HCT116 (cell line): Measurements from ENCODE around the gene LIPE. TPM values are rescaled to one million over a fixed set of nuclear protein-coding genes. Genes with fewer than 3 reads are reported as not detected.

Source experiments
- ATAC-seq: fragments of 200-7000 bp; cut with Tn5 transposase; 2 replicates; pipeline ENCODE4 v1.9.1; 2020; ENCODE audit warnings: mild to moderate bottlenecking, moderate library complexity
- BruUV-seq: library from RNA; stranded (reverse); fragments of 400-500 nt; replicated peaks from 2 replicates; lab custom pipeline; 2021; lab: Mats Ljungman, UMichigan
- CTCF ChIA-PET: fragments of 300-600 bp; sonication (Branson Sonifier 250); formaldehyde crosslinking; loops from one replicate; lab custom pipeline; 2021; ENCODE audit warnings: antibody characterized with exemption; lab: Charles Lee
- POLR2A ChIA-PET: fragments of 300-600, 350-600 bp; sonication (Branson Sonifier 250); formaldehyde crosslinking; loops from one replicate; lab custom pipeline; 2021; ENCODE audit warnings: antibody characterized with exemption; lab: Charles Lee
- RAD21 ChIA-PET, 2 experiments: fragments of 300-600 bp; sonication (Branson Sonifier 250); formaldehyde crosslinking; loops; one replicate each; lab custom pipeline; 2023; ENCODE audit warnings: low total read pairs in 2 of 2; ENCODE audit not compliant: uncharacterized antibody in 2 of 2, unreplicated experiment in 2 of 2, low non-redundant PET in 1 of 2; lab: Charles Lee
- DNase-seq: peaks from one replicate; pipeline ENCODE4 v3.0.0-alpha.2; 2010; ENCODE audit warnings: low read depth, low spot score
- H2AFZ ChIP-seq: fragments of 200-600 bp; shearing (Covaris generic), sonication (generic); 2 replicates; pipeline ENCODE4 v1.6.1; 2017; ENCODE audit warnings: low read depth, mixed run types, mixed read lengths, antibody characterized with exemption, low read length; ENCODE audit not compliant: poor library complexity, severe bottlenecking
- H3K27ac ChIP-seq: 2 replicates; pipeline ENCODE4 v1.5.1; 2012; ENCODE audit warnings: low read depth, low read length
- H3K27me3 ChIP-seq: fragments of 200-600 bp; sonication (generic); 2 replicates; pipeline ENCODE4 v1.6.1; 2016; ENCODE audit warnings: mixed run types, low read length, mixed read lengths; ENCODE audit not compliant: insufficient read depth
- H3K36me3 ChIP-seq, 2 experiments: fragments of 200-500 bp in 1 of 2; fragments of 200-600 bp in 1 of 2; sonication (Bioruptor generic) in 1 of 2; sonication (generic) in 1 of 2; 2 replicates each; pipeline versions ENCODE4 v1.5.1 to v1.6.1; 2014 to 2016; ENCODE audit warnings: low read length in 2 of 2, inconsistent platforms in 1 of 2, mixed read lengths in 1 of 2, mixed run types in 1 of 2; ENCODE audit not compliant: insufficient read depth in 2 of 2, control insufficient read depth in 1 of 2
- H3K4me1 ChIP-seq, 2 experiments: fragments of 200-600 bp in 1 of 2; sonication (generic) in 1 of 2; 2 replicates each; pipeline versions ENCODE4 v1.5.1 to v1.6.1; 2012 to 2017; ENCODE audit warnings: low read length in 2 of 2, inconsistent platforms in 1 of 2, mild to moderate bottlenecking in 1 of 2, mixed read lengths in 1 of 2, mixed run types in 1 of 2, moderate library complexity in 1 of 2; ENCODE audit not compliant: insufficient read depth in 2 of 2, control insufficient read depth in 1 of 2
- H3K4me2 ChIP-seq: fragments of 200-600 bp; sonication (generic); 2 replicates; pipeline ENCODE4 v1.6.1; 2017; ENCODE audit warnings: mixed run types, low read length, mixed read lengths
- H3K4me3 ChIP-seq, 2 experiments: fragments of 200-600 bp in 1 of 2; sonication (generic) in 1 of 2; replicated peaks in 1 of 2; 2 replicates each; pipeline ENCODE4 v1.5.1; 2011 to 2016; ENCODE audit warnings: low read length in 2 of 2, control low read depth in 1 of 2, low read depth in 1 of 2, mild to moderate bottlenecking in 1 of 2, mixed read lengths in 1 of 2, mixed run types in 1 of 2
- H3K79me2 ChIP-seq: fragments of 200-600 bp; sonication (generic); 2 replicates; pipeline ENCODE4 v1.6.1; 2017; ENCODE audit warnings: mild to moderate bottlenecking, mixed run types, low read length, moderate library complexity, mixed read lengths; ENCODE audit not compliant: insufficient read depth
- H3K9ac ChIP-seq: fragments of 200-600 bp; sonication (generic); 2 replicates; pipeline ENCODE4 v1.6.1; 2016; ENCODE audit warnings: low read length, mixed read lengths
- H3K9me2 ChIP-seq: fragments of 200-600 bp; sonication (generic), shearing (Covaris generic); 2 replicates; pipeline ENCODE4 v1.6.1; 2017; ENCODE audit warnings: mixed run types, mild to moderate bottlenecking, moderate library complexity; ENCODE audit not compliant: insufficient read depth
- H3K9me3 ChIP-seq, 2 experiments: fragments of 200-500 bp in 1 of 2; fragments of 200-600 bp in 1 of 2; sonication (Bioruptor generic) in 1 of 2; sonication (generic) in 1 of 2; 2 replicates each; pipeline ENCODE4 v1.6.1; 2014 to 2017; ENCODE audit warnings: low read length in 2 of 2, mixed read lengths in 2 of 2, inconsistent platforms in 1 of 2, low read depth in 1 of 2, mild to moderate bottlenecking in 1 of 2, mixed run types in 1 of 2, moderate library complexity in 1 of 2; ENCODE audit not compliant: control insufficient read depth in 1 of 2, insufficient read depth in 1 of 2
- H4K20me1 ChIP-seq: fragments of 200-600 bp; sonication (generic), shearing (Covaris generic); 2 replicates; pipeline ENCODE4 v1.6.1; 2017; ENCODE audit warnings: mixed run types, mild to moderate bottlenecking, moderate library complexity; ENCODE audit not compliant: insufficient read depth
- ATF3 ChIP-seq: IDR thresholded peaks from 2 replicates; pipeline ENCODE4 v1.6.1; 2012
- CEBPB ChIP-seq: IDR thresholded peaks from 2 replicates; pipeline ENCODE4 v1.6.1; 2012; ENCODE audit warnings: low read depth
- REST ChIP-seq: IDR thresholded peaks from 2 replicates; pipeline ENCODE4 v1.6.1; 2012; ENCODE audit warnings: low read depth
- YY1 ChIP-seq: IDR thresholded peaks from 2 replicates; pipeline ENCODE4 v1.6.1; 2011; ENCODE audit warnings: low read length, low read depth, moderate library complexity, mild to moderate bottlenecking; ENCODE audit not compliant: insufficient replicate concordance; ENCODE audit errors: extremely low read depth
- ZBTB33 ChIP-seq: IDR thresholded peaks from 2 replicates; pipeline ENCODE4 v1.6.1; 2011; ENCODE audit warnings: mild to moderate bottlenecking, low read length, moderate library complexity; ENCODE audit not compliant: insufficient replicate concordance; ENCODE audit errors: extremely low read depth
- intact Hi-C: fragments of 100-400 bp; cut with micrococcal nuclease; formaldehyde crosslinking; loops from 2 replicates; pipeline ENCODE4 v1.10.0; 2022
- total RNA-seq: library from RNA; stranded (reverse); gene quantifications from one replicate; pipeline ENCODE4 v1.2.1, GENCODE V29; 2021; ENCODE audit not compliant: unreplicated experiment

LIPE gene
- total RNA-seq, 1 experiment from 2014 or later, result 11.3 TPM

GRCh38 chr19:42421101-42421500 is 6.1 kb downstream of the LIPE start:
- no peak overlapping the region for H3K9ac ChIP-seq
- BruUV-seq, result no TSS peak
- RAD21 ChIA-PET, result no interaction called here
- H3K4me2 ChIP-seq, result no peak overlapping the region
- no peaks in the 10 kb centered on the region for H3K9me3 ChIP-seq
- no peak for ATAC-seq
- no peaks in the 10 kb centered on the region for H3K27me3 ChIP-seq
- no peak overlapping the region for H3K27ac ChIP-seq
- no peaks in the 10 kb centered on the region for H4K20me1 ChIP-seq
- H3K79me2 ChIP-seq, result no peaks in the 10 kb centered on the region
- no peaks in the 10 kb centered on the region for H3K9me2 ChIP-seq
- no peak for DNase-seq
- TF ChIP-seq ZBTB33 (no peak), REST (no peak), YY1 (no peak), CEBPB (no peak), ATF3 (no peak)
- TF ChIP-seq, all 23 proteins: peak for 0
- Histone ChIP-seq H3K4me3 (no peak overlapping the region), H2AFZ (no peak overlapping the region), H3K4me1 (peaks cover 21 to 45% of the 10 kb centered on the region in 2 experiments; a peak in 3 of 4 replicates), H3K36me3 (no peaks in the 10 kb centered on the region)
- ChIA-PET POLR2A (no interaction called here), CTCF (interaction anchor here (1.8 kb wide), 1 partner anchor 24 kb away, joined by 8 read pairs; no protein-coding TSS in a partner anchor)
- intact Hi-C loops, result no loop called here
